ENCODE data around the gene GRB10. TPM values are rescaled to one million over a fixed set of nuclear protein-coding genes. Genes with fewer than 3 reads are reported as not detected.

The GRB10 gene
- total and polyA plus RNA-seq, 4 donors = 10.7 to 53.1 (median 17.5) TPM

GRCh38 chr7:50822110-50822509 is 39.4 kb upstream of the GRB10 start (continued):
- TF ChIP-seq ZBTB33 (IDR thresholded peaks at IDR 0.05) (no peak), MAX (IDR thresholded peaks at IDR 0.05) (no peak), HNF4G (IDR thresholded peaks at IDR 0.05) (no peak), TAF1 (conservative IDR thresholded peaks at IDR 0.05) (no peak)

- DNase-seq (ENCODE audit: low spot score) = no peak
- 75% methylated on average over 11 of the region's 11 CpGs for WGBS
- Histone ChIP-seq H3K4me3 (ENCODE audit: low read depth in 1 of 3, low read length in 3 of 3) (no peak overlapping the region), H3K9me3 (ENCODE audit: control insufficient read depth in 4 of 4, low read length in 3 of 4) (no peaks in the 10 kb centered on the region), H3K9ac (ENCODE audit: low read depth in 1 of 2, low read length in 2 of 2) (no peak overlapping the region), H3K27ac (ENCODE audit: low read depth in 1 of 2, low read length in 2 of 2) (no peak overlapping the region), H3K4me1 (ENCODE audit: control insufficient read depth in 4 of 4, insufficient read depth in 4 of 4, low read length in 3 of 4) (no peaks in the 10 kb centered on the region), H3K27me3 (ENCODE audit: control insufficient read depth in 4 of 4, insufficient read depth in 4 of 4, low read length in 3 of 4) (no peaks in the 10 kb centered on the region), H3K36me3 (ENCODE audit: control insufficient read depth in 4 of 4, insufficient read depth in 3 of 4, low read depth in 1 of 4, low read length in 3 of 4) (no peaks in the 10 kb centered on the region)
- TF ChIP-seq ATF3 (IDR thresholded peaks at IDR 0.05) (no peak), HNF4G (IDR thresholded peaks at IDR 0.05) (no peak), FOXA2 (IDR thresholded peaks at IDR 0.05) (no peak), EGR1 (IDR thresholded peaks at IDR 0.05; ENCODE audit: low read depth in 2 of 2) (no peak), TAF1 (conservative IDR thresholded peaks at IDR 0.05) (no peak), ZBTB33 (IDR thresholded peaks at IDR 0.05) (no peak), GABPA (IDR thresholded peaks at IDR 0.05 in 1 of 2, conservative IDR thresholded peaks at IDR 0.05 in 1 of 2) (no peak), NR2F2 (IDR thresholded peaks at IDR 0.05) (no peak), REST (IDR thresholded peaks at IDR 0.05) (no peak), JUND (IDR thresholded peaks at IDR 0.05) (no peak)
These were observed 38.8 kb upstream of the GRB10 start for GRCh38 chr7:50821457-50822008.

- no peaks in the 10 kb centered on the region for H3K27me3 ChIP-seq (ENCODE audit: control insufficient read depth in 4 of 4, insufficient read depth in 4 of 4, low read length in 3 of 4)
- DNase-seq (ENCODE audit: low spot score) = no peak
- 71% methylated on average over 6 of the region's 6 CpGs for WGBS
- H3K9me3 ChIP-seq (ENCODE audit: control insufficient read depth in 4 of 4, low read length in 3 of 4) = no peaks in the 10 kb centered on the region
- H3K4me3 ChIP-seq (ENCODE audit: low read depth in 1 of 3, low read length in 3 of 3) = no peak overlapping the region
- H3K4me1 ChIP-seq (ENCODE audit: control insufficient read depth in 4 of 4, insufficient read depth in 4 of 4, low read length in 3 of 4) = no peaks in the 10 kb centered on the region
- H3K9ac ChIP-seq (ENCODE audit: low read depth in 1 of 2, low read length in 2 of 2) = no peak overlapping the region
- H3K27ac ChIP-seq (ENCODE audit: low read depth in 1 of 2, low read length in 2 of 2) = no peak overlapping the region
- no peaks in the 10 kb centered on the region for H3K36me3 ChIP-seq (ENCODE audit: control insufficient read depth in 4 of 4, insufficient read depth in 3 of 4, low read depth in 1 of 4, low read length in 3 of 4)
- TF ChIP-seq ZBTB33 (IDR thresholded peaks at IDR 0.05) (no peak), GABPA (IDR thresholded peaks at IDR 0.05 in 1 of 2, conservative IDR thresholded peaks at IDR 0.05 in 1 of 2) (no peak), SP1 (IDR thresholded peaks at IDR 0.05) (no peak), HNF4A (conservative IDR thresholded peaks at IDR 0.05) (no peak), FOXA1 (IDR thresholded peaks at IDR 0.05) (no peak), YY1 (IDR thresholded peaks at IDR 0.05) (no peak), CTCF (IDR thresholded peaks at IDR 0.05; ENCODE audit: low read depth, low read length, missing input control) (no peak), TAF1 (conservative IDR thresholded peaks at IDR 0.05) (no peak), RXRA (IDR thresholded peaks at IDR 0.05) (no peak), NR2F2 (IDR thresholded peaks at IDR 0.05) (no peak), JUND (IDR thresholded peaks at IDR 0.05) (no peak), MAX (IDR thresholded peaks at IDR 0.05) (no peak)
These were observed 35.6 kb upstream of the GRB10 start for GRCh38 chr7:50818324-50818723.
